DND-41 (cell line): ENCODE data around the gene FHIT.

Experiments used
- ATAC-seq: fragments of 200-7000 bp; cut with Tn5 transposase; 3 replicates; pipeline ENCODE4 v1.9.1; 2021; ENCODE audit warnings: low read depth; ENCODE audit not compliant: insufficient read depth
- DNase-seq: peaks from one replicate; pipeline ENCODE4 v3.0.0-alpha.2; 2020
- H2AFZ ChIP-seq: 2 replicates; pipeline ENCODE4 v1.6.0; 2012; ENCODE audit warnings: low read depth, low read length
- H3K27ac ChIP-seq: 2 replicates; pipeline ENCODE4 v1.5.1; 2012; ENCODE audit warnings: low read length, inconsistent platforms
- H3K27me3 ChIP-seq: fragments of 200-600 bp; sonication (generic); 2 replicates; pipeline ENCODE4 v1.6.0; 2012; ENCODE audit warnings: low read length, mild to moderate bottlenecking, inconsistent platforms; ENCODE audit not compliant: insufficient read depth, poor library complexity
- H3K36me3 ChIP-seq: 2 replicates; pipeline ENCODE4 v1.5.1; 2012; ENCODE audit warnings: low read length, inconsistent platforms; ENCODE audit not compliant: insufficient read depth
- H3K4me1 ChIP-seq: 2 replicates; pipeline ENCODE4 v1.5.1; 2012; ENCODE audit warnings: mild to moderate bottlenecking, low read length; ENCODE audit not compliant: insufficient read depth
- H3K4me2 ChIP-seq: 2 replicates; pipeline ENCODE4 v1.6.0; 2012; ENCODE audit warnings: mild to moderate bottlenecking, moderate library complexity, low read length, inconsistent platforms; ENCODE audit not compliant: insufficient read depth
- H3K4me3 ChIP-seq, 2 experiments: fragments of 200-600 bp in 1 of 2; shearing (Covaris generic) in 1 of 2; 2 replicates each; pipeline ENCODE4 v1.5.1; 2012 to 2016; ENCODE audit warnings: inconsistent platforms in 2 of 2, low read length in 2 of 2, mild to moderate bottlenecking in 2 of 2, low read depth in 1 of 2, moderate library complexity in 1 of 2
- H3K79me2 ChIP-seq: 2 replicates; pipeline ENCODE4 v1.6.0; 2012; ENCODE audit warnings: low read length, inconsistent platforms; ENCODE audit not compliant: insufficient read depth
- H3K9ac ChIP-seq: 2 replicates; pipeline ENCODE4 v1.6.0; 2012; ENCODE audit warnings: low read depth, mild to moderate bottlenecking, inconsistent platforms, low read length, moderate library complexity
- H3K9me3 ChIP-seq: 2 replicates; pipeline ENCODE4 v1.5.1; 2012; ENCODE audit warnings: low read length, moderate library complexity, mild to moderate bottlenecking, inconsistent platforms; ENCODE audit not compliant: insufficient read depth, severe bottlenecking
- H4K20me1 ChIP-seq: 2 replicates; pipeline ENCODE4 v1.6.0; 2012; ENCODE audit warnings: low read length; ENCODE audit not compliant: insufficient read depth
- EZH2 ChIP-seq: IDR thresholded peaks from 3 replicates; pipeline ENCODE4 v1.6.1; 2012; ENCODE audit warnings: borderline replicate concordance, low read depth, mild to moderate bottlenecking, moderate library complexity, low read length, inconsistent platforms; ENCODE audit not compliant: severe bottlenecking
- TF ChIP-seq, protein P1 (sequence below): IDR thresholded peaks from 2 replicates; pipeline ENCODE4 v1.5.1; 2012; ENCODE audit warnings: borderline replicate concordance, low read length, moderate library complexity, mild to moderate bottlenecking; ENCODE audit not compliant: poor library complexity, severe bottlenecking; ENCODE audit errors: extremely low read depth

Gene FHIT

GRCh38 chr3:60192297-60193114 is 1058.7 kb downstream of the FHIT start:
- no peaks in the 10 kb centered on the region for H3K27me3 ChIP-seq
- no peak overlapping the region for H3K4me2 ChIP-seq
- TF ChIP-seq, protein P1, sequence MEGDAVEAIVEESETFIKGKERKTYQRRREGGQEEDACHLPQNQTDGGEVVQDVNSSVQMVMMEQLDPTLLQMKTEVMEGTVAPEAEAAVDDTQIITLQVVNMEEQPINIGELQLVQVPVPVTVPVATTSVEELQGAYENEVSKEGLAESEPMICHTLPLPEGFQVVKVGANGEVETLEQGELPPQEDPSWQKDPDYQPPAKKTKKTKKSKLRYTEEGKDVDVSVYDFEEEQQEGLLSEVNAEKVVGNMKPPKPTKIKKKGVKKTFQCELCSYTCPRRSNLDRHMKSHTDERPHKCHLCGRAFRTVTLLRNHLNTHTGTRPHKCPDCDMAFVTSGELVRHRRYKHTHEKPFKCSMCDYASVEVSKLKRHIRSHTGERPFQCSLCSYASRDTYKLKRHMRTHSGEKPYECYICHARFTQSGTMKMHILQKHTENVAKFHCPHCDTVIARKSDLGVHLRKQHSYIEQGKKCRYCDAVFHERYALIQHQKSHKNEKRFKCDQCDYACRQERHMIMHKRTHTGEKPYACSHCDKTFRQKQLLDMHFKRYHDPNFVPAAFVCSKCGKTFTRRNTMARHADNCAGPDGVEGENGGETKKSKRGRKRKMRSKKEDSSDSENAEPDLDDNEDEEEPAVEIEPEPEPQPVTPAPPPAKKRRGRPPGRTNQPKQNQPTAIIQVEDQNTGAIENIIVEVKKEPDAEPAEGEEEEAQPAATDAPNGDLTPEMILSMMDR: no peak
- TF ChIP-seq EZH2: no peak
- peak; percentile 49 for ATAC-seq
- H3K9me3 ChIP-seq: no peaks in the 10 kb centered on the region
- no peak for DNase-seq
- H3K27ac ChIP-seq: no peak overlapping the region
- H3K4me3 ChIP-seq: no peak overlapping the region
- no peak overlapping the region for H3K9ac ChIP-seq
- no peaks in the 10 kb centered on the region for H3K36me3 ChIP-seq
- H2AFZ ChIP-seq: no peak overlapping the region
- no peaks in the 10 kb centered on the region for H4K20me1 ChIP-seq
- H3K4me1 ChIP-seq: peaks cover 13% of the 10 kb centered on the region
- no peaks in the 10 kb centered on the region for H3K79me2 ChIP-seq

- no peaks in the 10 kb centered on the region for H3K36me3 ChIP-seq
- H3K9me3 ChIP-seq: no peaks in the 10 kb centered on the region
- no peaks in the 10 kb centered on the region for H3K27me3 ChIP-seq
- H3K79me2 ChIP-seq: no peaks in the 10 kb centered on the region
- no peak overlapping the region for H3K27ac ChIP-seq
- H3K4me1 ChIP-seq: peaks cover 13% of the 10 kb centered on the region
- no peaks in the 10 kb centered on the region for H4K20me1 ChIP-seq
- no peak overlapping the region for H3K4me3 ChIP-seq
- no peak overlapping the region for H3K9ac ChIP-seq
- no peak overlapping the region for H2AFZ ChIP-seq
- ATAC-seq (no peak), DNase-seq (no peak)
- no peak overlapping the region for H3K4me2 ChIP-seq
- no peak for TF ChIP-seq EZH2
- TF ChIP-seq, protein P1: no peak
These were observed 1061.2 kb downstream of the FHIT start for GRCh38 chr3:60190073-60190472.

DNA sequence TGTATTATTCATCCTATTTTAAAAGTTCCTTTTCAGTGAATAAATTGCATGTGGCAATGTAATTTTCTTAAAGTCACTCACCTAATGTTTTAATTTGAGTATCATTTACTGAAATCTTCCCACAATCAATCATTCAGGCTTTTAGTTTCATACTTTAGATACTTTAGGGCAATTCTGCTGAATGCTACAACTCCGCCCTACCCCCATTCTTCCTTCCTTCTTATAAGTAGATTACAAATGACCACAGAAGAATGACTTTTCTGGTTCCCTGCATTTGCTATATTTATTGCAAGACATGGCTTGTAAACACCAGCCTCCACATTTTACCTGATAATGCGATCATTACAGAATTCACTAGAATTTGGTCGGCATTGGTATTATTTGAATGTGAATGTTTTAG is 1061.9 kb downstream of the FHIT start:
- Histone ChIP-seq H3K9ac (no peak overlapping the region), H3K4me3 (no peak overlapping the region), H4K20me1 (no peaks in the 10 kb centered on the region), H3K36me3 (no peaks in the 10 kb centered on the region), H3K27ac (no peak overlapping the region), H3K9me3 (no peaks in the 10 kb centered on the region), H3K79me2 (no peaks in the 10 kb centered on the region), H3K4me2 (no peak overlapping the region), H2AFZ (no peak overlapping the region), H3K27me3 (no peaks in the 10 kb centered on the region), H3K4me1 (peaks cover 13% of the 10 kb centered on the region)
- DNase-seq (no peak), ATAC-seq (no peak)
- TF ChIP-seq EZH2: no peak

DNA sequence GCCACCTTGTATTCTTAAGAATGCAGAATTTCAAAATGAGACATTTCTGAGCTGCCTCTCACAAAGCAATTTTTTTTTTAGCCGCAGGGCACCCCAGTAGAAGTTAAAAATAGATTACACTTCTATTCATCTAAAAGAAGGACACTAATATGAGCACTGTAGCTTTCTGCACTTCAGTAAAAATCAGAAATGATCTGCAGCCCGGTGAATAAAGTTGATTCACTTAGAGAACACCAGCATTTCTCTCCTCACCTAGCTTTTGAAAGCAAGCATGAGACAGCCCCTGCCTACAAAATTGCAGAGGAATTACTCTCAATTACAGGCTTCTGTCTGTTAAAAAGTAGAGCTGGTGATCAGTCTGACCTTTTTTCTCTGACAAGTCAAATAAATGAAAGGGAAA is 1062.4 kb downstream of the FHIT start:
- TF ChIP-seq, protein P1: no peak
- no peak for TF ChIP-seq EZH2
- Histone ChIP-seq H3K9ac (no peak overlapping the region), H3K4me3 (no peak overlapping the region), H4K20me1 (no peaks in the 10 kb centered on the region), H3K27ac (no peak overlapping the region), H3K79me2 (no peaks in the 10 kb centered on the region), H2AFZ (no peak overlapping the region), H3K36me3 (no peaks in the 10 kb centered on the region), H3K4me1 (peaks cover 13% of the 10 kb centered on the region), H3K9me3 (no peaks in the 10 kb centered on the region), H3K4me2 (no peak overlapping the region), H3K27me3 (no peaks in the 10 kb centered on the region)
- no peak for DNase-seq
- no peak for ATAC-seq
